Measurements from ENCODE around the gene CD47.

The CD47 gene

GRCh38 chr3:108090049-108090700 is 656 bp downstream of the CD47 start:
- peak; percentile 70 for DNase-seq

- DNase-seq = no peak
Measured at GRCh38 chr3:108089579-108089978, 1.3 kb downstream of the CD47 start.

- DNase-seq = peak; percentile 78
Measured at GRCh38 chr3:108088697-108089096, 2.1 kb downstream of the CD47 start.

GRCh38 chr3:108088146-108088545 is 2.7 kb downstream of the CD47 start:
- DNase-seq = peak; percentile 45

- no peak for DNase-seq
Measured at GRCh38 chr3:108086653-108087052, 4.2 kb downstream of the CD47 start.

GRCh38 chr3:108085810-108086350 is 5.0 kb downstream of the CD47 start:
- no peak for DNase-seq

GRCh38 chr3:108085370-108085769 is 5.5 kb downstream of the CD47 start:
- DNase-seq = no peak

GRCh38 chr3:108079877-108080276 is 11.0 kb downstream of the CD47 start:
- DNase-seq = no peak

- DNase-seq = no peak
Measured at GRCh38 chr3:108079043-108079442, 11.8 kb downstream of the CD47 start.

- DNase-seq = no peak
Measured at GRCh38 chr3:108076564-108076963, 14.3 kb downstream of the CD47 start.

GRCh38 chr3:108073764-108074431 is 16.9 kb downstream of the CD47 start:
- no peak for DNase-seq

GRCh38 chr3:108071368-108071767 is 19.5 kb downstream of the CD47 start:
- no peak for DNase-seq

GRCh38 chr3:108070356-108070755 is 20.5 kb downstream of the CD47 start:
- no peak for DNase-seq

- no peak for DNase-seq
Measured at GRCh38 chr3:108067768-108068167, 23.1 kb downstream of the CD47 start.

- no peak for DNase-seq
Measured at GRCh38 chr3:108065096-108065495, 25.7 kb downstream of the CD47 start.

GRCh38 chr3:108064293-108064887 is 26.4 kb downstream of the CD47 start:
- no peak for DNase-seq

- peak; percentile 84 for DNase-seq
Measured at GRCh38 chr3:108062051-108062450, 28.8 kb downstream of the CD47 start.

- DNase-seq = no peak
Measured at GRCh38 chr3:108060331-108060730, 30.5 kb downstream of the CD47 start.

GRCh38 chr3:108055931-108056330 is 34.9 kb downstream of the CD47 start:
- no peak for DNase-seq

- DNase-seq = no peak
Measured at GRCh38 chr3:108054935-108055334, 35.9 kb downstream of the CD47 start.

GRCh38 chr3:108053483-108053882 is 37.3 kb downstream of the CD47 start:
- no peak for DNase-seq

GRCh38 chr3:108053067-108053466 is 37.8 kb downstream of the CD47 start:
- no peak for DNase-seq

- DNase-seq = no peak
Measured at GRCh38 chr3:108051005-108051404, 39.8 kb downstream of the CD47 start.

- no peak for DNase-seq
Measured at GRCh38 chr3:108047987-108048386, 42.8 kb downstream of the CD47 start.
